Neural progenitor cell (in vitro differentiated cells): Measurements from ENCODE around the gene FBP2. TPM values are rescaled to one million over a fixed set of nuclear protein-coding genes. Genes with fewer than 3 reads are reported as not detected.

Experiments
- DNase-seq: peaks from one replicate; pipeline ENCODE4 v3.0.0-alpha.2; 2016; ENCODE audit warnings: low spot score
- H2AFZ ChIP-seq: fragments of 200-600 bp; sonication (generic); replicated peaks from 2 replicates; pipeline ENCODE4 v1.6.1; 2016; ENCODE audit warnings: antibody characterized with exemption
- H3F3A ChIP-seq: fragments of 200-600 bp; sonication (generic); 2 replicates; pipeline ENCODE4 v1.6.1; 2016; ENCODE audit warnings: antibody characterized with exemption, low read depth
- H3K27ac ChIP-seq: fragments of 200-600 bp; sonication (generic); 2 replicates; pipeline ENCODE4 v1.5.1; 2016; ENCODE audit warnings: mild to moderate bottlenecking
- H3K27me3 ChIP-seq: fragments of 200-600 bp; sonication (generic); 2 replicates; pipeline ENCODE4 v1.6.1; 2016; ENCODE audit warnings: mild to moderate bottlenecking, moderate library complexity
- H3K36me3 ChIP-seq: fragments of 200-600 bp; sonication (generic); 2 replicates; pipeline ENCODE4 v1.5.1; 2016
- H3K4me1 ChIP-seq: fragments of 200-600 bp; sonication (generic); 2 replicates; pipeline ENCODE4 v1.6.1; 2016; ENCODE audit warnings: mixed run types
- H3K4me2 ChIP-seq: fragments of 200-600 bp; sonication (generic); 2 replicates; pipeline ENCODE4 v1.6.1; 2016
- H3K4me3 ChIP-seq: fragments of 200-600 bp; sonication (generic); 2 replicates; pipeline ENCODE4 v1.5.1; 2016
- H3K79me2 ChIP-seq: fragments of 200-600 bp; sonication (generic); 2 replicates; pipeline ENCODE4 v1.6.1; 2016; ENCODE audit warnings: low read depth
- H3K9ac ChIP-seq: fragments of 200-600 bp; sonication (generic); 2 replicates; pipeline ENCODE4 v1.6.1; 2016
- H3K9me3 ChIP-seq: fragments of 200-600 bp; sonication (generic); 2 replicates; pipeline ENCODE4 v1.5.1; 2016; ENCODE audit warnings: low read depth
- H4K20me1 ChIP-seq: fragments of 200-600 bp; sonication (generic); 2 replicates; pipeline ENCODE4 v1.6.1; 2016; ENCODE audit warnings: low read depth
- H3K27ac Mint-ChIP-seq: 3 replicates; pipeline ENCODE4 v1.8.0; 2021; ENCODE audit warnings: mixed read lengths
- H3K27me3 Mint-ChIP-seq: 2 replicates; pipeline ENCODE4 v1.8.0; 2022; ENCODE audit warnings: low read depth, mild to moderate bottlenecking, inconsistent platforms, moderate library complexity, mixed read lengths; ENCODE audit not compliant: insufficient read depth
- H3K36me3 Mint-ChIP-seq: 3 replicates; pipeline ENCODE4 v1.8.0; 2021; ENCODE audit warnings: mixed read lengths
- H3K4me1 Mint-ChIP-seq: 3 replicates; pipeline ENCODE4 v1.8.0; 2021; ENCODE audit warnings: mixed read lengths
- H3K4me3 Mint-ChIP-seq: 3 replicates; pipeline ENCODE4 v1.8.0; 2021; ENCODE audit warnings: mild to moderate bottlenecking, moderate library complexity, mixed read lengths
- H3K9me3 Mint-ChIP-seq: 3 replicates; pipeline ENCODE4 v1.8.0; 2020; ENCODE audit warnings: mixed read lengths
- EZH2 ChIP-seq: fragments of 200-600 bp; sonication (generic); IDR thresholded peaks from 2 replicates; pipeline ENCODE4 v1.6.1; 2017; ENCODE audit warnings: antibody characterized with exemption, mild to moderate bottlenecking, moderate library complexity
- EZH2phosphoT487 ChIP-seq: fragments of 200-600 bp; sonication (generic); IDR thresholded peaks from 2 replicates; pipeline ENCODE4 v1.6.1; 2017; ENCODE audit warnings: antibody characterized with exemption
- total RNA-seq: library from RNA; depleted of rRNA; stranded (reverse); fragments of >200 nt; gene quantifications from 2 replicates; pipeline ENCODE4 v1.2.3, GENCODE V29; 2015; ENCODE audit warnings: low replicate concordance
- TF ChIP-seq, protein P1 (sequence below): fragments of 200-600 bp; sonication (generic); IDR thresholded peaks from 2 replicates; pipeline ENCODE4 v1.5.1; 2017; ENCODE audit warnings: antibody characterized with exemption, mild to moderate bottlenecking

FBP2 gene
- total RNA-seq, 1 donor from 2014 or later = not detected

DNA sequence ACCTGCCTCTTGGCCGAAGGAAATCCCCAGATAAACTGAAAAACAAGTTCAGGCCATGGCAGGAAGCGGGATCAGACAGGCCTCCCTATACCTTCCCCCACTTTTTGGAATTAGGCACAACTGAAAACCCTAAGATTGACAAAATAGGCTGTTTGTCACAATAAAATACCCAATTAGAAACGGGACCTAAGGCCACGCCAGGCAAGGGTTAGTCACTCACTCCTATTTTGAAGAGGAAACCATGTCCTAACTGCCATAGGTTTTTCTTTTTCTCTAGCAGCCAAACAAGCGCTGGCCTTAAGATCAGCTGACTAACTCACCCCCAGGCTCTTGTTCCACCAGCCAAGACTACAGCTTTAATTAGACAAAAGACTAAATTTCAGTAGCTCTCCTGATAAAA is 11.9 kb downstream of the FBP2 start:
- DNase-seq = no peak
- Histone ChIP-seq H3K27ac (no peak overlapping the region), H3K9ac (no peak overlapping the region), H3K27me3 (no peaks in the 10 kb centered on the region), H2AFZ (no peak overlapping the region), H3K4me2 (no peak overlapping the region), H3F3A (peaks cover 4% of the 10 kb centered on the region), H3K36me3 (no peaks in the 10 kb centered on the region), H3K79me2 (no peaks in the 10 kb centered on the region), H4K20me1 (no peaks in the 10 kb centered on the region), H3K4me1 (peaks cover 4% of the 10 kb centered on the region), H3K4me3 (no peak overlapping the region), H3K9me3 (peaks cover 3% of the 10 kb centered on the region)
- no peak overlapping the region for H3K27ac Mint-ChIP-seq
- H3K36me3 Mint-ChIP-seq = no peaks in the 10 kb centered on the region
- peaks cover 2% of the 10 kb centered on the region for H3K4me1 Mint-ChIP-seq
- H3K4me3 Mint-ChIP-seq = no peak overlapping the region
- H3K9me3 Mint-ChIP-seq = no peaks in the 10 kb centered on the region
- H3K27me3 Mint-ChIP-seq = no peaks in the 10 kb centered on the region
- no peak for TF ChIP-seq EZH2phosphoT487
- TF ChIP-seq, protein P1, sequence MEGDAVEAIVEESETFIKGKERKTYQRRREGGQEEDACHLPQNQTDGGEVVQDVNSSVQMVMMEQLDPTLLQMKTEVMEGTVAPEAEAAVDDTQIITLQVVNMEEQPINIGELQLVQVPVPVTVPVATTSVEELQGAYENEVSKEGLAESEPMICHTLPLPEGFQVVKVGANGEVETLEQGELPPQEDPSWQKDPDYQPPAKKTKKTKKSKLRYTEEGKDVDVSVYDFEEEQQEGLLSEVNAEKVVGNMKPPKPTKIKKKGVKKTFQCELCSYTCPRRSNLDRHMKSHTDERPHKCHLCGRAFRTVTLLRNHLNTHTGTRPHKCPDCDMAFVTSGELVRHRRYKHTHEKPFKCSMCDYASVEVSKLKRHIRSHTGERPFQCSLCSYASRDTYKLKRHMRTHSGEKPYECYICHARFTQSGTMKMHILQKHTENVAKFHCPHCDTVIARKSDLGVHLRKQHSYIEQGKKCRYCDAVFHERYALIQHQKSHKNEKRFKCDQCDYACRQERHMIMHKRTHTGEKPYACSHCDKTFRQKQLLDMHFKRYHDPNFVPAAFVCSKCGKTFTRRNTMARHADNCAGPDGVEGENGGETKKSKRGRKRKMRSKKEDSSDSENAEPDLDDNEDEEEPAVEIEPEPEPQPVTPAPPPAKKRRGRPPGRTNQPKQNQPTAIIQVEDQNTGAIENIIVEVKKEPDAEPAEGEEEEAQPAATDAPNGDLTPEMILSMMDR = no peak
- TF ChIP-seq EZH2 = no peak

DNA sequence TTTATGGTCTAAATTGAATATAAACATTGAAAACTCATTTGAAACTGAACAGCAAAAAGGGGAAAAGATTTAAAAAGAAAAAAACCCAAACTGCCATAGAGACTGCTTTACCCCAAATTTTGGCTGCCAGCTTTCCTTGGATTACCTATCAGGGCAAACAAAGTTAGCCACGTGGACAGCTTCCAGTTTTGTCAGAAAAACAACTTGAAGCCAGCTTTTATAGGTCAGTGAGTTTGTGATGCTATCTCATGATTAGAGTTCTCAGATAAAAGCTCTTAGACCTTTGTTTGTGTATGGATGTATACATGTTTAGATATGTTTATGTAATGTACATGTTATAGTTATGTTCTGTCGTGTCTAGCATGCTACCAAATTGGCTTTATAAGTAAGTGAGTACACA is 16.1 kb downstream of the FBP2 start:
- H2AFZ ChIP-seq = no peak overlapping the region
- H4K20me1 ChIP-seq = no peaks in the 10 kb centered on the region
- no peaks in the 10 kb centered on the region for H3K4me1 ChIP-seq

DNA sequence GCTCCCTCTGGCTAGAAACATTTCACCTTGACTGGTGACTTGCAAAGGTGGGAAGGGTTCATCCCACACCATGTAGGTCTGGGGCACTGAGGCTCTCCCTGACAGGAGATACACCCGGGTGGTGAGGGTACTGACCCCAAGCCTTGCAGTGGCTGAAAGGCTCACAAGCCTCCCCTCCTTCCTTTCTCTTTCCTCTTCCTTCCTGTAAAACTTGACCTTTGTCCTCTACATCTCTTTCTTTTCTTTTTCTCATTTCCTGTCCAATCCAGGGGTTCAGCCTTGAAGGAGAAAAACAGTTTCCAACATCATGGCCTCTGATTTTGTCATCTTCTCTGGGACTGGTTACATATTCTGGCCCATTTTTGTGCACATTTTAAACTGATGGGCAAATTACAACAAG is 16.6 kb downstream of the FBP2 start:
- Histone ChIP-seq H3K4me2 (no peak overlapping the region), H3K27ac (no peak overlapping the region), H3K27me3 (no peaks in the 10 kb centered on the region), H3K4me1 (no peaks in the 10 kb centered on the region), H3K9me3 (peaks cover 3% of the 10 kb centered on the region), H2AFZ (no peak overlapping the region), H3K36me3 (no peaks in the 10 kb centered on the region), H4K20me1 (no peaks in the 10 kb centered on the region), H3F3A (peaks cover 4% of the 10 kb centered on the region), H3K79me2 (no peaks in the 10 kb centered on the region), H3K4me3 (no peak overlapping the region), H3K9ac (no peak overlapping the region)
- Mint-ChIP-seq H3K4me3 (no peak overlapping the region), H3K27ac (no peak overlapping the region), H3K36me3 (no peaks in the 10 kb centered on the region), H3K4me1 (peaks cover 2% of the 10 kb centered on the region), H3K27me3 (peaks cover 2% of the 10 kb centered on the region), H3K9me3 (no peaks in the 10 kb centered on the region)
- no peak for DNase-seq
- TF ChIP-seq EZH2phosphoT487 = no peak
- no peak for TF ChIP-seq EZH2
- TF ChIP-seq, protein P1 = no peak

More for the DNA sequence above, 16.1 kb downstream of the FBP2 start:
- Mint-ChIP-seq H3K36me3 (no peaks in the 10 kb centered on the region), H3K4me3 (no peak overlapping the region), H3K27ac (no peak overlapping the region), H3K9me3 (no peaks in the 10 kb centered on the region), H3K4me1 (peaks cover 2% of the 10 kb centered on the region), H3K27me3 (no peaks in the 10 kb centered on the region)
- no peaks in the 10 kb centered on the region for H3K79me2 ChIP-seq
- H3F3A ChIP-seq = peaks cover 4% of the 10 kb centered on the region
- peaks cover 3% of the 10 kb centered on the region for H3K9me3 ChIP-seq
- no peak overlapping the region for H3K4me3 ChIP-seq
- DNase-seq = no peak
- no peak for TF ChIP-seq EZH2phosphoT487
- TF ChIP-seq EZH2 = no peak
- TF ChIP-seq, protein P1 = no peak
- H3K4me2 ChIP-seq = no peak overlapping the region
- H3K27ac ChIP-seq = no peak overlapping the region
- no peaks in the 10 kb centered on the region for H3K27me3 ChIP-seq
- H3K9ac ChIP-seq = no peak overlapping the region
- no peaks in the 10 kb centered on the region for H3K36me3 ChIP-seq
